HFFc6 (cell line): ENCODE results near the gene OR8G5. TPM values are rescaled to one million over a fixed set of nuclear protein-coding genes. Genes with fewer than 3 reads are reported as not detected.
"Not testable (repeated sequence)": the region's sequence is repeated elsewhere in the genome, so short reads cannot be mapped to it uniquely, and the experiment has no call there.

ENCODE experiments used
- DNase-seq: peaks from one replicate; pipeline ENCODE4 v3.0.0-alpha.2; 2018
- H3K27ac Mint-ChIP-seq: 2 replicates; pipeline ENCODE4 v1.8.0; 2020; ENCODE audit warnings: mild to moderate bottlenecking, mixed read lengths
- H3K27me3 Mint-ChIP-seq: 2 replicates; pipeline ENCODE4 v1.8.0; 2021; ENCODE audit warnings: mild to moderate bottlenecking, moderate library complexity, mixed read lengths; ENCODE audit not compliant: insufficient read depth
- H3K36me3 Mint-ChIP-seq: 2 replicates; pipeline ENCODE4 v1.8.0; 2021; ENCODE audit warnings: low read depth, mixed read lengths
- H3K4me1 Mint-ChIP-seq: 2 replicates; pipeline ENCODE4 v1.8.0; 2020; ENCODE audit warnings: low read depth, mixed read lengths
- H3K4me3 Mint-ChIP-seq: 2 replicates; pipeline ENCODE4 v1.8.0; 2020; ENCODE audit warnings: mild to moderate bottlenecking, moderate library complexity, mixed read lengths
- H3K9me3 Mint-ChIP-seq: 2 replicates; pipeline ENCODE4 v1.8.0; 2020; ENCODE audit warnings: mild to moderate bottlenecking, mixed read lengths
- total RNA-seq, 6 experiments: library from RNA; stranded (reverse); fragmentation: NEBNext Ultra II Directional; extraction: Animal tissue kit (Norgen Biotek cat#: 25700); gene quantifications; 2 replicates in 1 of 6; 3 replicates in 5 of 6; pipeline ENCODE4 v1.2.3, GENCODE V29; 2021
- TF ChIP-seq, protein P1 (sequence below): fragments of 200-600 bp; sonication (generic); IDR thresholded peaks from 2 replicates; pipeline ENCODE4 v1.5.0; 2021; ENCODE audit warnings: antibody characterized with exemption, mild to moderate bottlenecking

Gene OR8G5
- total RNA-seq, 6 experiments from 2014 or later: not detected

DNA sequence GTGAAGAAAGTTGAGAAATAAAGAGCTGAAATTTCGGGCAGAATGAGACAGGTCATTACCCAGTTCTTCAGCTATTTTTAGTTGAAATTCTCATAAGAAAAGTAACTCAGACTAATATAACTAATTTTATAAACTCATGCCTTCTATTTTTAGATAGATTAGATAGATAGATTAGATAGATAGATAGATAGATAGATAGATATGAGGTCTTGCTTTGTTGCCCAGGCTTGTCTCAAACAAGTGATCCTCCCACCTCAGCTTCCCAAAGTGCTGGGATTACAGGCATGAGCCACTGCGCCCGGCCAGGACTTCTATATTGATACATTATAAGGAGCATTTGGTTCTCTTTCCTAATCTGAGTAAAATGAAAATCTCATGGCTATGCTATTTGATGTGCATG lies 42.1 kb upstream of the OR8G5 start:
- Mint-ChIP-seq H3K9me3 (peaks cover 17% of the 10 kb centered on the region; the same call in 1 of the 2 replicates), H3K27ac (no peak overlapping the region), H3K4me1 (no peaks in the 10 kb centered on the region), H3K27me3 (no peaks in the 10 kb centered on the region), H3K4me3 (no peak overlapping the region), H3K36me3 (no peaks in the 10 kb centered on the region)
- TF ChIP-seq, protein P1, sequence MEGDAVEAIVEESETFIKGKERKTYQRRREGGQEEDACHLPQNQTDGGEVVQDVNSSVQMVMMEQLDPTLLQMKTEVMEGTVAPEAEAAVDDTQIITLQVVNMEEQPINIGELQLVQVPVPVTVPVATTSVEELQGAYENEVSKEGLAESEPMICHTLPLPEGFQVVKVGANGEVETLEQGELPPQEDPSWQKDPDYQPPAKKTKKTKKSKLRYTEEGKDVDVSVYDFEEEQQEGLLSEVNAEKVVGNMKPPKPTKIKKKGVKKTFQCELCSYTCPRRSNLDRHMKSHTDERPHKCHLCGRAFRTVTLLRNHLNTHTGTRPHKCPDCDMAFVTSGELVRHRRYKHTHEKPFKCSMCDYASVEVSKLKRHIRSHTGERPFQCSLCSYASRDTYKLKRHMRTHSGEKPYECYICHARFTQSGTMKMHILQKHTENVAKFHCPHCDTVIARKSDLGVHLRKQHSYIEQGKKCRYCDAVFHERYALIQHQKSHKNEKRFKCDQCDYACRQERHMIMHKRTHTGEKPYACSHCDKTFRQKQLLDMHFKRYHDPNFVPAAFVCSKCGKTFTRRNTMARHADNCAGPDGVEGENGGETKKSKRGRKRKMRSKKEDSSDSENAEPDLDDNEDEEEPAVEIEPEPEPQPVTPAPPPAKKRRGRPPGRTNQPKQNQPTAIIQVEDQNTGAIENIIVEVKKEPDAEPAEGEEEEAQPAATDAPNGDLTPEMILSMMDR: no peak
- DNase-seq: no peak

DNA sequence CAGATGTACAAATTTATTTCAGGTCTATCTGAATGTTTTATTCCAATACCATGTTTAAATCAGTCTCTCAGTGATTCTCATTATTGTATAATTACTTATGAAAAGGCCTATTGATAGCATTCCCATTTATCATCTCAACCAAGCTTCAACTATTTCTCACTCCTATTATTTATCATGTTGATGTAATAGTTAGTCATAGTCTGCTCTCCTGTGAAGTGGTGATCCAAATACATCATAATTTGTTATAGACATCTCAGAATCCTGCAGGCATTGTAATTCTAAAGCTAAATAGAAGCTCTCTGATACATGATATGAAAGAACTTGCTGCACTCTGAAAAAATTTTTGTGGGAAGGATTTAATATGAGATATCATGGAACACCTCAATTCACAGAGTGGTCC lies 37.0 kb upstream of the OR8G5 start:
- Mint-ChIP-seq H3K4me1 (no peaks in the 10 kb centered on the region), H3K9me3 (peaks cover 26% of the 10 kb centered on the region), H3K27ac (no peak overlapping the region), H3K36me3 (no peaks in the 10 kb centered on the region), H3K4me3 (no peak overlapping the region), H3K27me3 (no peaks in the 10 kb centered on the region)
- TF ChIP-seq, protein P1: no peak
- no peak for DNase-seq

DNA sequence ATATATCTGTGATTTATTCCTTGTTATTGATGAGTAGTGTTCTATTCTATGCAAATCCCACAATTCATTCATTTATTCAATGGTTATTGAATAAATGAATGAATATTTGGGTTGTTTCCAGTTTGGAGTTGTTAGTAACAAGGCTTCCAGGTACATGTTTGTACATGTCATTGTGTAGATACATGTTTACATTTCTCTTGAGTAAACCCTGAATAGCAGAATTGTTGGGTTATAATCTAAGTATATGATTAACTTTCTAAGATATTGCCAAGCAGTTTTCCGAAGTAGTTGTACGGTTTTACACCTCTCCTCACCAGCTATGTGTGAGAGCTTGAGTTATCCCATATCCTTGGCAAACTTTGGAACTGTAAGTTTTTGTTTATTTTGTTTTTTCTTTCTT lies 33.8 kb upstream of the OR8G5 start:
- no peak overlapping the region for H3K4me3 Mint-ChIP-seq
- no peaks in the 10 kb centered on the region for H3K4me1 Mint-ChIP-seq
- H3K9me3 Mint-ChIP-seq: peaks cover 34% of the 10 kb centered on the region
- H3K27ac Mint-ChIP-seq: no peak overlapping the region
- TF ChIP-seq, protein P1: no peak
- no peak for DNase-seq
- no peaks in the 10 kb centered on the region; the same call in 1 of the 2 replicates for H3K27me3 Mint-ChIP-seq
- 0 out of 2 replicates have a peak, but pooled peaks cover 6% of the 10 kb centered on the region for H3K36me3 Mint-ChIP-seq

DNA sequence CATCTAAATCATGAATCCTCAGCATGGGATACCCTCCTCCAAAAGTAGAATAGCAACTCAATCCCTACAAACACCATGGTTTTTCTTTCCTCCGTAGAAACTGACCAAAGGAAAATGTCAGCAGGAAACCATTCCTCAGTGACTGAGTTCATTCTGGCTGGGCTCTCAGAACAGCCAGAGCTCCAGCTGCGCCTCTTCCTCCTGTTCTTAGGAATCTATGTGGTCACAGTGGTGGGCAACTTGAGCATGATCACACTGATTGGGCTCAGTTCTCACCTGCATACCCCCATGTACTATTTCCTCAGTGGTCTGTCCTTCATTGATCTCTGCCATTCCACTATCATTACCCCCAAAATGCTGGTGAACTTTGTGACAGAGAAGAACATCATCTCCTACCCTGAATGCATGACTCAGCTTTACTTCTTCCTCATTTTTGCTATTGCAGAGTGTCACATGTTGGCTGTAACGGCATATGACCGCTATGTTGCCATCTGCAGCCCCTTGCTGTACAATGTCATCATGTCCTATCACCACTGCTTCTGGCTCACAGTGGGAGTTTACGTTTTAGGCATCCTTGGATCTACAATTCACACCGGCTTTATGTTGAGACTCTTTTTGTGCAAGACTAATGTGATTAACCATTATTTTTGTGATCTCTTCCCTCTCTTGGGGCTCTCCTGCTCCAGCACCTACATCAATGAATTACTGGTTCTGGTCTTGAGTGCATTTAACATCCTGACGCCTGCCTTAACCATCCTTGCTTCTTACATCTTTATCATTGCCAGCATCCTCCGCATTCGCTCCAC lies 31.4 kb upstream of the OR8G5 start:
- H3K36me3 Mint-ChIP-seq, DNase-seq, H3K27ac Mint-ChIP-seq, H3K4me3 Mint-ChIP-seq, H3K27me3 Mint-ChIP-seq, H3K4me1 Mint-ChIP-seq: not testable (repeated sequence)
- peaks cover 41% of the 10 kb centered on the region for H3K9me3 Mint-ChIP-seq

DNA sequence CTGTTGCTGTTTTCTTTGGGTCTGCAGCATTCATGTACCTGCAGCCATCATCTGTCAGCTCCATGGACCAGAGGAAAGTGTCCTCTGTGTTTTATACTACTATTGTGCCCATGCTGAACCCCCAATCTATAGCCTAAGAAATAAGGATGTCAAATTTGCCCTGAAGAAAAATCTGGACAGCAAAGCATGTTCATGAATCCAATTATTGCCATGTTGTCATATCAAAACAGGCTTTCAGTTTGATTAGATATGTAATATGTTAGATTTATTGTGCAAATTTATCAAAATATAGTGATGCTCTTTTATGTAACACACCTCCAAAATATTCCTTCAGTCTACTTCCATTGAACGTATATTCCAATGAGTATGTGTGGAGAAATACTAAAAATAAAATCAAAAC lies 30.7 kb upstream of the OR8G5 start:
- H3K4me1 Mint-ChIP-seq: no peaks in the 10 kb centered on the region
- TF ChIP-seq, protein P1: no peak
- 0 out of 2 replicates have a peak, but pooled peaks cover 6% of the 10 kb centered on the region for H3K36me3 Mint-ChIP-seq
- peaks cover 39% of the 10 kb centered on the region for H3K9me3 Mint-ChIP-seq
- no peaks in the 10 kb centered on the region; the same call in 1 of the 2 replicates for H3K27me3 Mint-ChIP-seq
- no peak for DNase-seq
- H3K27ac Mint-ChIP-seq: no peak overlapping the region
- no peak overlapping the region for H3K4me3 Mint-ChIP-seq

DNA sequence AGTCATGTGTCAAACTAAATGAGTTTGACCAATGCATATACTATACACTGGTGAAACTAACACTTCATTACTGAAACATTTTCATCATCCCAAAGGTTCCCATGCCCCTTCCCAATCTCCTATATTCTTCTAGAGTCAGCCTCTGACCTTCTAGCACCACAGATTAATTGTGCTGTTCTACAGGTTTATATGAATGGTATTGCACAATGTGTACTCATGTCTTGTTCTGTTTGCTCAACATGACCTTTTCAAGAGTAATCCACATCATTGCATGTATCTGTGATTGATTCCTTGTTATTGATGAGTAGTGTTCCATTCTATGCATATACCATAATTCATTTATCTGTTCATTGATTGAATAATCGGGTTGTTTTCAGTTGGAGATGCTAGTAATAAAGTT lies 22.8 kb upstream of the OR8G5 start:
- DNase-seq: no peak
- Mint-ChIP-seq H3K27ac (no peak overlapping the region), H3K4me3 (no peak overlapping the region), H3K9me3 (peaks cover 14% of the 10 kb centered on the region), H3K36me3 (no peaks in the 10 kb centered on the region), H3K4me1 (no peaks in the 10 kb centered on the region), H3K27me3 (no peaks in the 10 kb centered on the region)
- TF ChIP-seq, protein P1: no peak
